Putamen (tissue), 1 donor: ENCODE measurements around the gene NT5DC3.
A peak's percentile ranks its signal among the peaks of the same experiment; 100 is the strongest.

Experiments
- DNase-seq: peaks from one replicate; pipeline ENCODE4 v3.0.0-alpha.2; 2016; ENCODE audit warnings: low spot score

NT5DC3 gene

DNA sequence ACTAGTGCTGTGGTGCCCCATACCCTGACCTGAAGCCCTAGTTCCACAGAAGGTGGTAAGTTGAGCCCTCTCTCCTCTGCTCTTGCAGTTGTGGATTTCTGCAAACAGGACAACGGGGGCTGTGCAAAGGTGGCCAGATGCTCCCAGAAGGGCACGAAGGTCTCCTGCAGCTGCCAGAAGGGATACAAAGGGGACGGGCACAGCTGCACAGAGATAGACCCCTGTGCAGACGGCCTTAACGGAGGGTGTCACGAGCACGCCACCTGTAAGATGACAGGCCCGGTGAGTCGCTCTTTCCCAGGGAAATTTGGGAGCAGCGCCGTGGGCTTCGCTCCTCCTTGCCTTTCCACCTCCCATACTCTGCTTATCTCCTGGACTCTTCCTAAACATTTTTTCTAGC is 92.2 kb downstream of the NT5DC3 start:
- DNase-seq: no peak

DNA sequence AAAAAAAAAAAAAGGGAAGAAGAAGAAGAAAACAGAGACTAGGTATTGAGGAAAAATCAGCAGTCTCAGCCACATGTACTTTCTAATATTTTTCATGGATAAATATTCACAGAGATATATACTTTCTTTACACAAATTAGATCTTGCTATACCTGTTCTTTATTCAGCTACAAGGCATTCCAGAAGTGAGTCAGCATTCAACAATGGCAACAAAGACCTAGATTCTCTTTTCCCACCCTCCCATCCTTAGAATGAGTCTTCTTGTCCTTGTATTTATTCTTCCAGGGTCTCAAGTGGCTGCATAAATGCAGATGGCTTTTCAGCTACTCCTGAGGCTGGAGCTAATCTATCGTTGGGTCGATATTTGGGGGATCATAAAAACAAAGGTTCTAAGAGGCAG is 93.0 kb downstream of the NT5DC3 start:
- no peak for DNase-seq

DNA sequence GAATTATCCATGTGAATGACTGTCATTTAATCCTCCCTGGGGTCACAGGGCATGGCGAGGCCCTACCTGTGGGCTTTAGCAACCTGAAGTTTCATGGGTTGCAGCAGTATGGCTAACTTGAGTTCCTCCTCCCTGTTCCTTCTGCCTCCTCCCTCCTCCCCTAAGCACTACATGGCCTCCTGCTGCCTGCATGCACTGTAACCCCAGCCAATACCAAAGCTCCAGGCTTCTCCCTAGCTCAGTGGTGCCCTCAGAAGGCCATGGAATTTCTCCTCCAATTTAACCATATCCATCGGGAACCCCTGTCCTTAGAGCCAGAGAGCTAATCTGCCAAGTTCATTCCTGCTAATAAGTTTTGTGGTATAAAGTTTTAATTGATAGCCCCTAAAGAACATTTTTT is 95.1 kb downstream of the NT5DC3 start:
- DNase-seq: no peak

DNA sequence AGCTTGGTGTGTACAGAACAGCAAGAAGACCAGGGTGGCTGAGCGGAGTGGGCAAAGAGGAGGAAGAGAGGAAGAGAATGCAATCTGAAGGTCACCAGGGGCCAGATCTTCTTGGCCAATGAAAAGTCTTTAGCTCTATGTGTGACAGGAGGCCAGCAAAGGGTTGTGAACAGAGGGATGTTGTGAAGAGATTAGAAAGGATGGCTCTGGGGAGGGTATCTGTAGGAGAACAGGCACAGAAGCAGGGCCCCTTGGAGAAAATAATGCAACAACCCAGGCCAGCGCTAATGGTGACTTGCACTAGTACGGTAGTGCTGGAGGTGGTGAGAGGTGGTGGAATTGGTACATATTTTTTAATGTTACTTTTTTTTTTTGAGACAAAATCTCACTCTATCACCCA is 97.2 kb downstream of the NT5DC3 start:
- no peak for DNase-seq

DNA sequence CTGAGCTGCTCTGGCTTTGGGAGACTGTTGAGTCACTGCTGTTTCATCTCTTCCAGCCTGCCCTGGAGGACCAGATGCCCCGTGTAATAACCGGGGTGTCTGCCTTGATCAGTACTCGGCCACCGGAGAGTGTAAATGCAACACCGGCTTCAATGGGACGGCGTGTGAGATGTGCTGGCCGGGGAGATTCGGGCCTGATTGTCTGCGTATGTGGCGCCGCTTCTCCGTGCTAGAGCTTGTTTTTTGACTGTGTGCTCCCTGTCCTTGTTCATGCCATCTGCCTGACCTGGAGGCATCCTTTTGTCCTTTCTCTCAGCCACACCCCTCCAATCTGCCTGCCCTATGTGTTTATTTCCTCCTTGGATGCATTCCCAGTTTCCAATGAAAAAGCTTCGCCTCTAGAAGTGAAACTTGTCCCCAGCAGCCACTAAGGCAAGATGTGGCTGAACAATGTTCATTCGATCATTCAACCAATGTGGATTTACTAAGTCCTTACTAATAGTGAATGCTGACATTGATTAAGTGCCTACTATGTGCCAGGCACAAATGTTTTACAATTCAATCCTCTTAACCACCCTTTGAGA is 98.6 kb downstream of the NT5DC3 start:
- DNase-seq: peak; percentile 8

DNA sequence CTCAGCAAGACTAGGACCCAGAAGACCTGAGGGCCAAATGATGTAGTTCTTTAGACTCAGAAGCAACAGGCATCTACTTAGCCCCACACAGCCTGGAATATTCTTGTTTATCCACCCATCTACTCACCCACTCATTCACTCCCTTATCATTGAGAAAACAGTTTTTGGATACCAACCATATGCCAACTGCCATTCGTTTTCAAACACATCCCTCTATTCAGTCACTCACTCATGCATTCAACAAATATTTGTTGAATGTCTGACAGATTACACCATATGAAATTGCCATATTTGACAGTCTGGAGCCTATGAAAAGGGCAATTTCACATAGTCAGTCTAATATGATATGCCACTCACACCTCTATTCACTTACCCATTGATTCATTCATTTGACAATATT is 103.2 kb downstream of the NT5DC3 start:
- DNase-seq: no peak

DNA sequence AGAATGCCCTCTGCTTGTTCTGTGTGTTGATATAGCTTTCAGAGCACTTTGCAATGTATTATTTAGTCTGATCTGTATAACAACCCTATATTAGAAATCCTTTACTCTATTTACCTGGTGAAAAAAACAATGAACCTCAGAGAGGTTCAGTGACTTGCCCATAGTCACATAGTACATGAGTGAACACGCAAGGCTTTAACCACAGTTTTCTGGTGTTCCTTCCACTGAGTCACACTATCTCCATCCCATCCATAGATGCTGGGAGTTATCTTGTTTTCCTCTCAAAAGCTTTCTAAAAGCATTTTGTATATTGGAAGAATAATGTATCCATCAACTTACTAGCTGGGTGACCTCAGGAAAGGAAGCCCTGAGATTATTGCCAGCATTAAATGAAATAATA is 104.5 kb downstream of the NT5DC3 start:
- no peak for DNase-seq

DNA sequence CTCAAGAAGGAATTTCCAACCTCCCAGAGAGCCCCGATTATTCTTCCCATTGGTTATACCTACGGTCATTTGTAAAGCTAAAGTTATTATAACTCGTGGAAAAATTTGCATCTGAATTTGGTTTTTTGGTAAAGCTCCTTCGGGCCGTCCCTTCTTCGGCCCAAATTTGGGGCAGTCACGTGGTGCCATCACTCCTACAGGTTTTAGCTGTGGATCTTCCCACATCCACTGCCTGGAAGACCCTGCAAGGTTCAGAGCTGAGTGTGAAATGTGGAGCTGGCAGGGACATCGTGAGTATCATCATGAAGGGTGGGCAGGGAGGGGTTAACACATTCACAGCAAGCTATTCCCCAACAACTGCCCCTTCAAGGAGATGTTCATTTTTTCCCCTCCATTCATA is 105.7 kb downstream of the NT5DC3 start:
- DNase-seq: no peak

DNA sequence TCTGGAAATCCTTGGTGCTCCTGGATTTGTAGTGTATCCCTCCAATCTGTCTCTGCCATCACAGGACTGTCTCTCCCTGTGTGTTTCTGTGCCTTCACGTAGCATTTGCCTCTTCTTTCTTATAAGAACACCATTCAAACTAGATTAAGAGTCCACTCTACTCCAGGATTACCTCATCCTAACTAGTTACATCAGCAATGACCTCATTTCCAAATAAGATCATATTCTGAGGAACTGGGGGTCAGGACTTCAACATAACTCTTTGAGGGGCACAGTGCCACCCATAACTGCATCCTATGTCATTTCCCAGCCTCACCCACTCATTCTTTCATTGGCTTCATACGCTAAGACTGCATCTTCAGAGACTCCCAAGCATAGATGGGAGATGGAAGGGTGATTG is 106.2 kb downstream of the NT5DC3 start:
- DNase-seq: no peak

DNA sequence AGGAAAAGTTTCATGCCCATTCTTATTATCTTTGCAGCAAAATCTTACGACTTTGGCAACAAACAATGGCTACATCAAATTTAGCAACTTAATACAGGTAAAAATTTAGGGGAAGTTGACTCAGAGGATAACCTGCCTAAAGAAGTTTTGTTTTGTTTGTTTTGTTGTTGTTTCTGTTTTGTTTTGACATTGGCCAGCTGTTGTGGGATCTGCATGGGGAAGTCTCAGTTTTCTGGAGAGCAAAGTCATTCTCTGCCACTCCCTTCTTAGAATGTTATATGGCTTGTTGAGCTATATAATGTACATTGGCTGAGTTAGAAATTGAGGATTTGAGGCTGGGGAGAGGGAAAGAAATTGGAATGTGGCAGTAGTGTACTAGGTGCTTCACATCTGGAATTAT is 109.5 kb downstream of the NT5DC3 start:
- DNase-seq: no peak

DNA sequence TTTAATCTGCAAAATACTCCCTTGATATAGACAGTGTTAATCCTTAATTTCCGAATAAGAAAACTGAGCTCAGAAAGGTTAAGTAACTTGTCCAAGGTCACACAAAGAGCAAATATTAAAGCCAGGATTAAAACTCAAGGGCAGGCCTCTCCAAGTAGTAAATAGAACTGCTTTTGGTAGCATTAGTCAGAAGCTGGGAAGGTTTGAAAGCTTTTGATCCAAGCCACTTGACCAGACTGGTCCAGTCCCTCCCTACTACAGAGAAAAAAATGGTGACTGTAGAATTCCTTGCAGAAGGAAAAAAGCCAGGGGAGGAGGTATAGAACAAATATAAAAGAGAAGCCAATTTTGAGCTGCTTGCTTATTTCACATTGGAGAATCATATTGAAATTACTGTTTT is 111.5 kb downstream of the NT5DC3 start:
- DNase-seq: no peak

DNA sequence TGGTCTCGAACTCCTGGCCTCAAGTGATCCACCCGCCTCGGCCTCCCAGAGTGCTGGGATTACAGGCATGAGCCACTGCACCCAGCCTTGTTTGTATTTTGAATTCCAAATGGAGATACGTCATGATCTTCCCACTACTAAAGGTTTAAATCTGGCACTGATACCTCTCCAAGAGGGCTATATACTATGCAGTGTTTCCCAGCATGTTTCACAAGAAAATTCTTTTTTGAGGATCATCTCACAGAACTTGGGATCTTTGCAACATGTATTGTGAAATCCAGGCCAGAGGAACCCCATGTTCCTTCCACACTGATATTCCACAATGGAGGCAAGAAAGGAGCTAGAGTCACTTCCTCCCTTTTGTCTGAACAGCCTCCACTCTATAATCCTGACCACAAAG is 112.7 kb downstream of the NT5DC3 start:
- no peak for DNase-seq

DNA sequence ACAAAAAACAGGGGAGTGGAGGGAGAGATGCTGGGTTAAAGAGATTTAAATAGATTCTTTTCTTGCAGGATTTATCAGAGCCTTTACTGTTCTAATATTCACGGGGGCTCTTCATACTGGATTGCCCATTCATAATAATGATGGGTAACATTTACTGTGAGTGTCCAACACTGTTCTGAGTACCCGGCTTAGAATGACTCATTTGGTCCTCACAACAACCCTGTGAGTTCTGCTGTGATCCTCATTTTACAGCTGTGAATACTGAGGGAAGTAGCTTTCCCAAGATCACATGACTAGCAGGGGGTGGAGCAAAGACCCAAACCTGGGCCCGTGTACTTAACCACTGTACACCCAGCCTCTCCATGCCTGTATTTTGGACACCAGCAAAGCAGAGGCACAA is 113.4 kb downstream of the NT5DC3 start:
- no peak for DNase-seq

DNA sequence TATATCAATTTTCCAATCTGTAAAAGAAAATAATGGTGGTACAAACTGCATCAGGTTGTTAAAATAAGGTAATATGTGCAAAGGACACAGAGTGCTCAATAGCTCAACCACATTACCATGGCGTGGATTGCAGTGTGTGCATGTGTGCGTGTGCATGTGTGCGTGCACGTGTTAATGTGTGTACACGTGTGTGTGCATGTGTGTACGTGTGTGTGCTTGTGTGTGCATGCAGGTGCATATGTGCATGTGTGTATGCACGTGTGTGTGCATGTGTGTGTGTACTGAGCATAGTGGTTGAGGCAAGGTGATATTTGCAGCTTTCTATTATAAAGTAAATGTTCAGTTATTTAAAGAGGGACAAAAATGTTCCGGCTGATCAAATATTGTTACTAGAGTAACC is 115.6 kb downstream of the NT5DC3 start:
- DNase-seq: no peak
